ENCODE measurements around the gene WBP1. TPM values are rescaled to one million over a fixed set of nuclear protein-coding genes. Genes with fewer than 3 reads are reported as not detected.

WBP1 gene
- total RNA-seq, 1 experiment from 2014 or later, result 66.0 TPM

DNA sequence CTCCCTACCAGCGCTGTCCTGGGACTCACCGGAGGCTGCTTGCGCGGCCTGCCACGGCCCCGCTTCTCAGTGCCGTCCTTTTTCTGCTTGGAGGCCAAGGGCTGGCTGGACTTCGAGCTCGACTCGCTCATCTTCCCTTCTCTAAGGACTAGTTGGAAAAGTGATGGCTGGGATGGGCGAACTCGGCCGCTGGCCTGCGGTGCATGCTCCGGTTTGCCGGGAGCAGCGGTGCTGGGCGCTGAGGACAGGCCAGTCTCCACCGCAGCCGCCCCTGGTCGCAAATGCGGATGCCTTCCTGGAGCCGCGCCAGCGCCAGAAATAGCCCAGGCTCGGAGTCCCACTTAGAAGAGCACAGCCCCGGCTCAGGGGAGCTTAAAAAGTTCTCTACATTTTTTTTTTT lies 39.9 kb upstream of the WBP1 start:
- peaks cover 74% of the 10 kb centered on the region for H3K27me3 Mint-ChIP-seq (ENCODE audit: low read depth)
- TF ChIP-seq ESRRA (CRISPR knock-in tag; IDR thresholded peaks at IDR 0.05; ENCODE audit: borderline replicate concordance) (no peak), SMAD3 (CRISPR knock-in tag; IDR thresholded peaks at IDR 0.05; ENCODE audit: borderline replicate concordance) (no peak), TP53 (CRISPR knock-in tag; IDR thresholded peaks at IDR 0.05) (no peak), CREB1 (CRISPR knock-in tag; IDR thresholded peaks at IDR 0.05) (no peak), ZNF396 (CRISPR knock-in tag; IDR thresholded peaks at IDR 0.05; ENCODE audit: borderline replicate concordance) (no peak)
- TF ChIP-seq, protein P1, sequence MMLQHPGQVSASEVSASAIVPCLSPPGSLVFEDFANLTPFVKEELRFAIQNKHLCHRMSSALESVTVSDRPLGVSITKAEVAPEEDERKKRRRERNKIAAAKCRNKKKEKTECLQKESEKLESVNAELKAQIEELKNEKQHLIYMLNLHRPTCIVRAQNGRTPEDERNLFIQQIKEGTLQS (CRISPR knock-in tag; conservative IDR thresholded peaks at IDR 0.05), result no peak
- TF ChIP-seq, protein P2, sequence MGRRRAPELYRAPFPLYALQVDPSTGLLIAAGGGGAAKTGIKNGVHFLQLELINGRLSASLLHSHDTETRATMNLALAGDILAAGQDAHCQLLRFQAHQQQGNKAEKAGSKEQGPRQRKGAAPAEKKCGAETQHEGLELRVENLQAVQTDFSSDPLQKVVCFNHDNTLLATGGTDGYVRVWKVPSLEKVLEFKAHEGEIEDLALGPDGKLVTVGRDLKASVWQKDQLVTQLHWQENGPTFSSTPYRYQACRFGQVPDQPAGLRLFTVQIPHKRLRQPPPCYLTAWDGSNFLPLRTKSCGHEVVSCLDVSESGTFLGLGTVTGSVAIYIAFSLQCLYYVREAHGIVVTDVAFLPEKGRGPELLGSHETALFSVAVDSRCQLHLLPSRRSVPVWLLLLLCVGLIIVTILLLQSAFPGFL (CRISPR knock-in tag; IDR thresholded peaks at IDR 0.05; ENCODE audit: borderline replicate concordance), result no peak
- TF ChIP-seq, protein P3, sequence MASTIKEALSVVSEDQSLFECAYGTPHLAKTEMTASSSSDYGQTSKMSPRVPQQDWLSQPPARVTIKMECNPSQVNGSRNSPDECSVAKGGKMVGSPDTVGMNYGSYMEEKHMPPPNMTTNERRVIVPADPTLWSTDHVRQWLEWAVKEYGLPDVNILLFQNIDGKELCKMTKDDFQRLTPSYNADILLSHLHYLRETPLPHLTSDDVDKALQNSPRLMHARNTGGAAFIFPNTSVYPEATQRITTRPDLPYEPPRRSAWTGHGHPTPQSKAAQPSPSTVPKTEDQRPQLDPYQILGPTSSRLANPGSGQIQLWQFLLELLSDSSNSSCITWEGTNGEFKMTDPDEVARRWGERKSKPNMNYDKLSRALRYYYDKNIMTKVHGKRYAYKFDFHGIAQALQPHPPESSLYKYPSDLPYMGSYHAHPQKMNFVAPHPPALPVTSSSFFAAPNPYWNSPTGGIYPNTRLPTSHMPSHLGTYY (CRISPR knock-in tag; IDR thresholded peaks at IDR 0.05), result no peak
- TF ChIP-seq, protein P4, sequence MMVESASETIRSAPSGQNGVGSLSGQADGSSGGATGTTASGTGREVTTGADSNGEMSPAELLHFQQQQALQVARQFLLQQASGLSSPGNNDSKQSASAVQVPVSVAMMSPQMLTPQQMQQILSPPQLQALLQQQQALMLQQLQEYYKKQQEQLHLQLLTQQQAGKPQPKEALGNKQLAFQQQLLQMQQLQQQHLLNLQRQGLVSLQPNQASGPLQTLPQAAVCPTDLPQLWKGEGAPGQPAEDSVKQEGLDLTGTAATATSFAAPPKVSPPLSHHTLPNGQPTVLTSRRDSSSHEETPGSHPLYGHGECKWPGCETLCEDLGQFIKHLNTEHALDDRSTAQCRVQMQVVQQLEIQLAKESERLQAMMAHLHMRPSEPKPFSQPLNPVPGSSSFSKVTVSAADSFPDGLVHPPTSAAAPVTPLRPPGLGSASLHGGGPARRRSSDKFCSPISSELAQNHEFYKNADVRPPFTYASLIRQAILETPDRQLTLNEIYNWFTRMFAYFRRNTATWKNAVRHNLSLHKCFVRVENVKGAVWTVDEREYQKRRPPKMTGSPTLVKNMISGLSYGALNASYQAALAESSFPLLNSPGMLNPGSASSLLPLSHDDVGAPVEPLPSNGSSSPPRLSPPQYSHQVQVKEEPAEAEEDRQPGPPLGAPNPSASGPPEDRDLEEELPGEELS (CRISPR knock-in tag; IDR thresholded peaks at IDR 0.05), result no peak
- TF ChIP-seq, protein P5, sequence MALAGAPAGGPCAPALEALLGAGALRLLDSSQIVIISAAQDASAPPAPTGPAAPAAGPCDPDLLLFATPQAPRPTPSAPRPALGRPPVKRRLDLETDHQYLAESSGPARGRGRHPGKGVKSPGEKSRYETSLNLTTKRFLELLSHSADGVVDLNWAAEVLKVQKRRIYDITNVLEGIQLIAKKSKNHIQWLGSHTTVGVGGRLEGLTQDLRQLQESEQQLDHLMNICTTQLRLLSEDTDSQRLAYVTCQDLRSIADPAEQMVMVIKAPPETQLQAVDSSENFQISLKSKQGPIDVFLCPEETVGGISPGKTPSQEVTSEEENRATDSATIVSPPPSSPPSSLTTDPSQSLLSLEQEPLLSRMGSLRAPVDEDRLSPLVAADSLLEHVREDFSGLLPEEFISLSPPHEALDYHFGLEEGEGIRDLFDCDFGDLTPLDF (CRISPR knock-in tag; IDR thresholded peaks at IDR 0.05), result no peak
- POLR2A ChIA-PET, result no interaction called here
- DNase-seq (ENCODE audit: low spot score), result no peak
- H3K36me3 Mint-ChIP-seq, result peaks cover 3% of the 10 kb centered on the region; the same call in 1 of the 2 replicates
- CTCF ChIA-PET, result interaction anchor here (1.0 to 1.4 kb wide), 2 partner anchors 27 to 83 kb away, joined by 3 to 4 read pairs; no protein-coding TSS in a partner anchor
- no peaks in the 10 kb centered on the region for H3K9me3 Mint-ChIP-seq
- H3K4me1 Mint-ChIP-seq, result peaks cover 27% of the 10 kb centered on the region
- no peak overlapping the region for H3K4me3 Mint-ChIP-seq
- no peak for ATAC-seq
- H3K27ac Mint-ChIP-seq, result no peak overlapping the region

DNA sequence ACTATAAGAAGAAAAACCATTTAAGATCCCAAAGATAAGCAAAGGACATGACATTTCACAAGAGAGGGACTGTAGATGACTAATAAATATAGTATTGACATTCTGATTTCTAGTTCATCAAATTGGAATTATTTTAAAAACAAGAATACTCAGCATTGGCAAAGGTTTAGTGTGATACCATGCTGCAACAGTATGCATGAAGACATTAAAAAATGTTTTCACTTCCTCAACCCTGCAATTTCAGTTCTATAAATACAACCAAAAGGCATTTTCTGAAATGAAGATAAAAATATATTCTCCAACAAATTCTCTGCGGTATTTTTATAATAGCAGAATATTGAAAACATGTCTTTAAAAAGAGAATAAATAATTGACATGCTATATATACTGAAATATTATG lies 38.9 kb upstream of the WBP1 start:
- H3K27me3 Mint-ChIP-seq (ENCODE audit: low read depth), result peaks cover 72% of the 10 kb centered on the region
- ATAC-seq (no peak), DNase-seq (ENCODE audit: low spot score) (no peak)
- POLR2A ChIA-PET, result no interaction called here
- H3K9me3 Mint-ChIP-seq, result no peaks in the 10 kb centered on the region
- H3K4me1 Mint-ChIP-seq, result peaks cover 27% of the 10 kb centered on the region
- H3K27ac Mint-ChIP-seq, result no peak overlapping the region
- CTCF ChIA-PET, result interaction anchor here (1.4 kb wide), 1 partner anchor 84 kb away, joined by 4 read pairs; no protein-coding TSS in a partner anchor
- H3K36me3 Mint-ChIP-seq, result peaks cover 6% of the 10 kb centered on the region; the same call in 1 of the 2 replicates
- H3K4me3 Mint-ChIP-seq, result no peak overlapping the region
- TF ChIP-seq, protein P6, sequence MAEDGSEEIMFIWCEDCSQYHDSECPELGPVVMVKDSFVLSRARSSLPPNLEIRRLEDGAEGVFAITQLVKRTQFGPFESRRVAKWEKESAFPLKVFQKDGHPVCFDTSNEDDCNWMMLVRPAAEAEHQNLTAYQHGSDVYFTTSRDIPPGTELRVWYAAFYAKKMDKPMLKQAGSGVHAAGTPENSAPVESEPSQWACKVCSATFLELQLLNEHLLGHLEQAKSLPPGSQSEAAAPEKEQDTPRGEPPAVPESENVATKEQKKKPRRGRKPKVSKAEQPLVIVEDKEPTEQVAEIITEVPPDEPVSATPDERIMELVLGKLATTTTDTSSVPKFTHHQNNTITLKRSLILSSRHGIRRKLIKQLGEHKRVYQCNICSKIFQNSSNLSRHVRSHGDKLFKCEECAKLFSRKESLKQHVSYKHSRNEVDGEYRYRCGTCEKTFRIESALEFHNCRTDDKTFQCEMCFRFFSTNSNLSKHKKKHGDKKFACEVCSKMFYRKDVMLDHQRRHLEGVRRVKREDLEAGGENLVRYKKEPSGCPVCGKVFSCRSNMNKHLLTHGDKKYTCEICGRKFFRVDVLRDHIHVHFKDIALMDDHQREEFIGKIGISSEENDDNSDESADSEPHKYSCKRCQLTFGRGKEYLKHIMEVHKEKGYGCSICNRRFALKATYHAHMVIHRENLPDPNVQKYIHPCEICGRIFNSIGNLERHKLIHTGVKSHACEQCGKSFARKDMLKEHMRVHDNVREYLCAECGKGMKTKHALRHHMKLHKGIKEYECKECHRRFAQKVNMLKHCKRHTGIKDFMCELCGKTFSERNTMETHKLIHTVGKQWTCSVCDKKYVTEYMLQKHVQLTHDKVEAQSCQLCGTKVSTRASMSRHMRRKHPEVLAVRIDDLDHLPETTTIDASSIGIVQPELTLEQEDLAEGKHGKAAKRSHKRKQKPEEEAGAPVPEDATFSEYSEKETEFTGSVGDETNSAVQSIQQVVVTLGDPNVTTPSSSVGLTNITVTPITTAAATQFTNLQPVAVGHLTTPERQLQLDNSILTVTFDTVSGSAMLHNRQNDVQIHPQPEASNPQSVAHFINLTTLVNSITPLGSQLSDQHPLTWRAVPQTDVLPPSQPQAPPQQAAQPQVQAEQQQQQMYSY (CRISPR knock-in tag; IDR thresholded peaks at IDR 0.05), result no peak
- TF ChIP-seq NR3C1 (CRISPR knock-in tag; conservative IDR thresholded peaks at IDR 0.05; ENCODE audit: low read depth), result no peak
- TF ChIP-seq NFATC4 (CRISPR knock-in tag; IDR thresholded peaks at IDR 0.05), result no peak
- no peak for TF ChIP-seq GABPB1 (CRISPR knock-in tag; IDR thresholded peaks at IDR 0.05)
- TF ChIP-seq, protein P3 (CRISPR knock-in tag; IDR thresholded peaks at IDR 0.05), result no peak
- no peak for TF ChIP-seq FOXJ3 (CRISPR knock-in tag; IDR thresholded peaks at IDR 0.05; ENCODE audit: borderline replicate concordance)
- TF ChIP-seq, protein P7, sequence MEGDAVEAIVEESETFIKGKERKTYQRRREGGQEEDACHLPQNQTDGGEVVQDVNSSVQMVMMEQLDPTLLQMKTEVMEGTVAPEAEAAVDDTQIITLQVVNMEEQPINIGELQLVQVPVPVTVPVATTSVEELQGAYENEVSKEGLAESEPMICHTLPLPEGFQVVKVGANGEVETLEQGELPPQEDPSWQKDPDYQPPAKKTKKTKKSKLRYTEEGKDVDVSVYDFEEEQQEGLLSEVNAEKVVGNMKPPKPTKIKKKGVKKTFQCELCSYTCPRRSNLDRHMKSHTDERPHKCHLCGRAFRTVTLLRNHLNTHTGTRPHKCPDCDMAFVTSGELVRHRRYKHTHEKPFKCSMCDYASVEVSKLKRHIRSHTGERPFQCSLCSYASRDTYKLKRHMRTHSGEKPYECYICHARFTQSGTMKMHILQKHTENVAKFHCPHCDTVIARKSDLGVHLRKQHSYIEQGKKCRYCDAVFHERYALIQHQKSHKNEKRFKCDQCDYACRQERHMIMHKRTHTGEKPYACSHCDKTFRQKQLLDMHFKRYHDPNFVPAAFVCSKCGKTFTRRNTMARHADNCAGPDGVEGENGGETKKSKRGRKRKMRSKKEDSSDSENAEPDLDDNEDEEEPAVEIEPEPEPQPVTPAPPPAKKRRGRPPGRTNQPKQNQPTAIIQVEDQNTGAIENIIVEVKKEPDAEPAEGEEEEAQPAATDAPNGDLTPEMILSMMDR (IDR thresholded peaks at IDR 0.05), result no peak
- TF ChIP-seq RELA (CRISPR knock-in tag; IDR thresholded peaks at IDR 0.05; ENCODE audit: borderline replicate concordance), result no peak
- TF ChIP-seq, protein P8, sequence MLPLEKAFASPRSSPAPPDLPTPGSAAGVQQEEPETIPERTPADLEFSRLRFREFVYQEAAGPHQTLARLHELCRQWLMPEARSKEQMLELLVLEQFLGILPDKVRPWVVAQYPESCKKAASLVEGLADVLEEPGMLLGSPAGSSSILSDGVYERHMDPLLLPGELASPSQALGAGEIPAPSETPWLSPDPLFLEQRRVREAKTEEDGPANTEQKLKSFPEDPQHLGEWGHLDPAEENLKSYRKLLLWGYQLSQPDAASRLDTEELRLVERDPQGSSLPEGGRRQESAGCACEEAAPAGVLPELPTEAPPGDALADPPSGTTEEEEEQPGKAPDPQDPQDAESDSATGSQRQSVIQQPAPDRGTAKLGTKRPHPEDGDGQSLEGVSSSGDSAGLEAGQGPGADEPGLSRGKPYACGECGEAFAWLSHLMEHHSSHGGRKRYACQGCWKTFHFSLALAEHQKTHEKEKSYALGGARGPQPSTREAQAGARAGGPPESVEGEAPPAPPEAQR (CRISPR knock-in tag; IDR thresholded peaks at IDR 0.05), result no peak
- no peak for TF ChIP-seq NR1H2 (CRISPR knock-in tag; IDR thresholded peaks at IDR 0.05)
